HG03575 (cell line): ENCODE results near the gene STK32C.
"Not testable (repeated sequence)": the region's sequence is repeated elsewhere in the genome, so short reads cannot be mapped to it uniquely, and the experiment has no call there.

Experiments
- ATAC-seq: cut with Tn5 transposase; IDR thresholded peaks from one replicate; pipeline ENCODE4 v1.9.1; 2021; ENCODE audit not compliant: unreplicated experiment, insufficient number of reproducible peaks, low FRiP score; ENCODE audit errors: extremely low read depth

STK32C gene

GRCh38 chr10:132169766-132170560 is 137.8 kb downstream of the STK32C start:
- ATAC-seq, result no peak

- ATAC-seq, result no peak
Measured at GRCh38 chr10:132169031-132169765, 138.6 kb downstream of the STK32C start.

GRCh38 chr10:132168571-132169030 is 139.1 kb downstream of the STK32C start:
- ATAC-seq, result no peak

- ATAC-seq, result no peak
Measured at GRCh38 chr10:132167976-132168375, 139.8 kb downstream of the STK32C start.

- no peak for ATAC-seq
Measured at GRCh38 chr10:132167041-132167674, 140.6 kb downstream of the STK32C start.

- ATAC-seq, result no peak
Measured at GRCh38 chr10:132166216-132166950, 141.4 kb downstream of the STK32C start.

GRCh38 chr10:132165416-132165980 is 142.3 kb downstream of the STK32C start:
- no peak for ATAC-seq

GRCh38 chr10:132164761-132165278 is 142.9 kb downstream of the STK32C start:
- no peak for ATAC-seq

GRCh38 chr10:132163826-132164515 is 143.8 kb downstream of the STK32C start:
- no peak for ATAC-seq

GRCh38 chr10:132163278-132163765 is 144.4 kb downstream of the STK32C start:
- ATAC-seq, result no peak

GRCh38 chr10:132162590-132163277 is 145.0 kb downstream of the STK32C start:
- no peak for ATAC-seq

GRCh38 chr10:132162021-132162531 is 145.7 kb downstream of the STK32C start:
- no peak for ATAC-seq

- ATAC-seq, result not testable (repeated sequence)
Measured at GRCh38 chr10:132160834-132161622, 146.7 kb downstream of the STK32C start.

- not testable (repeated sequence) for ATAC-seq
Measured at GRCh38 chr10:132160231-132160630, 147.5 kb downstream of the STK32C start.

GRCh38 chr10:132159302-132160230 is 148.2 kb downstream of the STK32C start:
- ATAC-seq, result not testable (repeated sequence)
